Cortex of kidney (tissue), 1 donor: ENCODE results near the gene EVA1C.
"Not testable (repeated sequence)": the region's sequence is repeated elsewhere in the genome, so short reads cannot be mapped to it uniquely, and the experiment has no call there.

Source experiments
- DNase-seq: peaks from one replicate; lab custom pipeline; 2025; lab: John Stamatoyannopoulos, UW

Gene EVA1C

GRCh38 chr21:32462564-32462963 is 50.1 kb downstream of the EVA1C start:
- DNase-seq = not testable (repeated sequence)

GRCh38 chr21:32463367-32463766 is 50.9 kb downstream of the EVA1C start:
- DNase-seq = no peak

GRCh38 chr21:32463889-32464300 is 51.4 kb downstream of the EVA1C start:
- no peak for DNase-seq

DNA sequence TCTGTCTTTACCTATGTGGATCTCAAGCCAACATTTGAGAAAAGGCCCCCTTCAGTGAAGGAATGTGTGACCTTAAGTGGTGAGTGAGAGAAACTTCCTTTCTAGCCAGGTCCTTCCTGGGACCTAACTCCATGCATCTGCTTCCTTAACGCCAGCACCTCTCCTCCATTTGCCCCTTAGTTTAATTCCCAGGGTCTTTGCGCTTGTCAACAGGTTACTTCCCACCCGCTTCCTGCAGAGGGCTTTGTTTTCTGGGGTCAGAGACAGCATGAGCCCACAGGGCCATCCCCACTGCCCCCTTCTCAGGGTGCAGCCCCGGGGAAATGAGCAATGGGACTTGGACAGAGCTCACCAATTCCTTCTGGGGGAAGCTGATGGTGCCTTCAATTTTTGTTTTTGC is 54.8 kb downstream of the EVA1C start:
- no peak for DNase-seq

- no peak for DNase-seq
Measured at GRCh38 chr21:32468681-32469111, 56.2 kb downstream of the EVA1C start.

DNA sequence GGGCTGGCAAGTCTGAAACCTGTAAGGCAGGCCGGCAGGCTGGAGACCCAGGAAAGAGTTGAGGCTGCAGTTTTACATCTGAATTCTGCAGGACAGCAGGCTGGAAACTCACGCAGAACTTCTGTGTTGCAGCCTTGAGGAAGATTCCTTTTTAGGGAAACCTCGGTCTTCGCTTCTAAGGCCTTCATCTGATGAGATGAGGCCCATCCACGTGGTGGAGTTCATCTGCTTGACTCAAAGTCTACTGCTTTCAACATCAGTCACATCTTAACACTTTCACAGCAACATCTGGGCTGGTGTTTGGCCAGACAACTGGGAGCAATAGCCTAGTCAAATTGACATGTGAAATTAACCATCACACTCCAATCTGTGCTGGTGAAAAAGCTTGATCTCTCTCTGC is 57.1 kb downstream of the EVA1C start:
- DNase-seq = no peak

- no peak for DNase-seq
Measured at GRCh38 chr21:32470206-32470605, 57.7 kb downstream of the EVA1C start.

DNA sequence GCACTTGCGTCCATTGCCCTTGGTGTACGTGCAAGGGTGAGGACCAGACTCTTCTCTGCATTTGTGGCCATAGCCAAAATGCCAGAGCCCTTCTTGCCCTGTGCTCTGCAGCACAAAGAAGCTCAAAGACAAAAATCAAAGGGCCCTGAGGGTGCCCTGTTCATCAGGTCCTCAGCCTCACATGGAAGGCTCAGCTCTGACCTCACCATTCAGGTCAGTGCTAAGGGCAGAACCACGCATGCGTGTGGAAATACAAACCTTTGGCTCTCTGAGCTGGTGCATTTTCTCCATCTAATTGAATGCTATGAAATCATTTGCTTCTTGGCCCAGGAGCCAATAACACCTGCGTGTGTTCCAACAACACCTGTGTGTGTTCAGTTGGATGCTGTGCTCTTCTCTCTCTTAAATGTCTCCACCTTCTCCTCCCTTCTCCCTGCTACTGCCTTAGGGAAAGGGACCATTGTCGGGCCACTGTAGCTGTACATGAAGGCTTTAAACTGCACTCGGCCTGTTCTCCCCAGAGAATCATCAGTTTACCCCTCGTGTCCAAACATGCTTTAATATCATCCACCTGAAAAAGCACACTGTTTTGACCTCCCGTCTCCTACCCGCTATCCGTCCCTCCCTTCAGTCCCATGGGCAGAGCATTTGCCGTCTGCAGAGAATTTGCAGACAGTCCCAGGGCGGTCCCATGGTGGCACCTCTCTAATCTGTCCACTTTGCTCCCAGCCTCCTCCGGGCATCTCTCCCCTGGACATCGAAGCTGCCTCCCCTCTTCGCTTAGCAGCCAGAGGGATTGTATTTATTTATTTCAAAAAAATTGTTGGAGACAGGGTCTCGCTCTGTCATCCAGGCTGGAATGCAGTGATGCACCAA is 60.6 kb downstream of the EVA1C start:
- DNase-seq = no peak

- no peak for DNase-seq
Measured at GRCh38 chr21:32474179-32475059, 61.9 kb downstream of the EVA1C start.

GRCh38 chr21:32475162-32475812 is 62.8 kb downstream of the EVA1C start:
- no peak for DNase-seq

DNA sequence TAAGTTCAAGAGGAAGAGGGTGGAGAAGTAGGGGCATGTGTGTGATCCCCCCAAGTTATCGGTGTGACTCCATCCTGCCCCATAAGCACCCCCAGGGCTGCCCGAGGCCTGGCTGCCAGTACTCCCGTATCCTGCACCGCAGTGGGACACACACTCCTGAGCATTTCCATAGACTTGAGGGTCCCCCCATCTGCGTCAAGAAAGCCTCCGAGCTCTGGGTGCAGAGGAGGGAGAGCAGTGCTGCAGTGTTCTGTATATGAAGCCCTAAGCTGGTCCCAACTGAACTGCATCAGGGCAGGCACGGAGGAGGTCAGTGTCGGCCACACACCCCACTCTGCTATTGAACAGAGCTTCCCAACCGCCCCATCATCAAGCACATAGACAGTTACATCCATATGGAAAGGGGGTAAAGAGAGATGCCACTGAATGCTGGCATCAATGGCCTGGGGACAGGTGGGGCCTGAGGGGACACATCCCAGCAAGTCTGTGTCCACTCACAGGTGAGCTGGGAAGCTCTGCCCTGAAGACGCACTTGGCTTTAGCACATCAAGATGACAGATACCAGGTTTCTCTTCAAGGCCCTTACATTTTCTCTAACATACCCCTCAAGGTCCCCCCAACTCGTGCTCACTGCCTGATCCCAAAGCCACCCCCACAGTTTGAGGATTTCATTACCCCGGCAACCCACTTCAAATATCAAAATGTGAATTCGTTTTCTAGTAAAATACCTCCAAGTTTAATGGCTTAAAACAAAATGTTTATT is 64.3 kb downstream of the EVA1C start:
- no peak for DNase-seq

GRCh38 chr21:32477424-32477745 is 64.9 kb downstream of the EVA1C start:
- no peak for DNase-seq

- DNase-seq = no peak
Measured at GRCh38 chr21:32481875-32482408, 69.4 kb downstream of the EVA1C start.

DNA sequence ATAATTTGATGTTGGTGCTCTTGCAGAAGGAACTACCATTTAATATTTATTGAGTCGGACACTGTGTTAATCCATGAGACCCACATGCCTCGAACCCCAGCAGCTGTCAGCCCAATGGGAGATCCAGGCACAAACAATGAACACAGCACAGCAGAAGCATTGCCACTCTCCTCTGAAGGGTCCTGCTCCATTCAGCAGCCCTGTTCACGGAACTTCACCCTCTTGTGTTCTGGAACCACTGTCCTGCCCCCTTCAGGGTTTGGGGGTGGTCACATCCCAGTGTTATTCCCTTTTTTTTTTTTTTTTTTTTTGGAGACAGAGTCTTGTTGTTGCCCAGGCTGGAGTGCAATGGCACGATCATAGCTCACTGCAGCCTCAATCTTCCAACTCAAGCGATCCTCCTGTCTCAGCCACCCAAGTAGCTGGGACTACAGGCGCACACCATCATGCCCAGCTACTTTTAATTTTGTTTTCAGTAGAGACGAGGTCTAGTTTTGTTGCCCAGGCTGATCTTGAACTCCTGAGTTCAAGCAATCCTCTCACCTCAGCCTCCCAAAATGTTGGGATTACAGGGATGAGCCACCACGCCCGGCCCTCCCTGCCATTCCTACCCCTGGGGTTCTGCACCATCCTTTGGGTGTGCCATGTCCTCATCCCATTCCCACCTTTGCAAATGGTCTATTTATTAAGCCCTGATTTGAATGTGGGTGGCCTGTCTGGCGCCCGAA is 70.2 kb downstream of the EVA1C start:
- no peak for DNase-seq

GRCh38 chr21:32483293-32483595 is 70.7 kb downstream of the EVA1C start:
- no peak for DNase-seq

DNA sequence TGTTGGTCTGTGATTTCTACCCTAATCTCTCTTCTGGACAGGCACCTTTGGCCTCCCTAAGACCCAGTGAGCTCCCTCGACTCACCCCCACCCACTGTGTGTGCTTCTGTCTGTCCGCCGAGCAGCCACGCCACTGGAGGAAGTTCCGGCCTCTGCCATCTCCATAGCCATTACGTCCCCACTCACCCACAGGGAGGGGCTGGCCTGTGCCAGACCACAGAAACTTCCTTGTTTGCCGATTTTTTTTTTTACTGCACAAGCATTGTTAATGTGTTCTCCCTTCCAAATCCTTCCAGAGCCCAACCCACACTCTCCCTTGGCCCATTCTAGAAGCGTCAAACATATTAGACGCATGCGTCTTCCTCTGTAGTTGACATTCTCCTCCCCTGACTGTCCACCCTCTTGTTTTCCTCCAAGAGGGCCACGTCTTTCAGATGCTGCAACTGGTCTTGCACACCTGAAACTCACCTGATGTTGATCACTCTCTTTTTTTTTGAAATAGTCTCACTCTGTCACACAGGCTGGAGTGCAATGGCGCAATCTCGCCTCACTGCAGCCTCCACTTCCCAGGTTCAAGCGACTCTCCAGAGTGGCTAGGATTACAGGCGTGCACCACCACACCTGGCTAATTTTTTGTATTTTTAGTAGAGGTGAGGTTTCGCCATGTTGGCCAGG is 72.3 kb downstream of the EVA1C start:
- no peak for DNase-seq

GRCh38 chr21:32492376-32492775 is 79.9 kb downstream of the EVA1C start:
- no peak for DNase-seq

GRCh38 chr21:32494934-32495709 is 82.6 kb downstream of the EVA1C start:
- no peak for DNase-seq

- no peak for DNase-seq
Measured at GRCh38 chr21:32496568-32496967, 84.1 kb downstream of the EVA1C start.
